ENCODE data around the gene GUCA2B.

The GUCA2B gene

GRCh38 chr1:42179275-42179674 lies 26.1 kb downstream of the GUCA2B start:
- H3K4me3 ChIP-seq (ENCODE audit: low read length) = no peak overlapping the region
- TF ChIP-seq ZNF274 (IDR thresholded peaks at IDR 0.05; ENCODE audit: low read depth, low read length) = no peak

- no peak for TF ChIP-seq ZNF274 (IDR thresholded peaks at IDR 0.05; ENCODE audit: low read depth, low read length)
- no peak overlapping the region for H3K4me3 ChIP-seq (ENCODE audit: low read length)
These were observed 26.7 kb downstream of the GUCA2B start for GRCh38 chr1:42179900-42180329.

GRCh38 chr1:42181687-42182086 lies 28.5 kb downstream of the GUCA2B start:
- no peak overlapping the region for H3K4me3 ChIP-seq (ENCODE audit: low read length)

GRCh38 chr1:42183210-42183956 lies 30.2 kb downstream of the GUCA2B start:
- no peak overlapping the region for H3K4me3 ChIP-seq (ENCODE audit: low read length)
- TF ChIP-seq ZNF274 (IDR thresholded peaks at IDR 0.05; ENCODE audit: low read depth, low read length) = no peak

More at GRCh38 chr1:42181687-42182086, 28.5 kb downstream of the GUCA2B start:
- no peak for TF ChIP-seq ZNF274 (IDR thresholded peaks at IDR 0.05; ENCODE audit: low read depth, low read length)

GRCh38 chr1:42183957-42184268 lies 30.7 kb downstream of the GUCA2B start:
- no peak for TF ChIP-seq ZNF274 (IDR thresholded peaks at IDR 0.05; ENCODE audit: low read depth, low read length)
- H3K4me3 ChIP-seq (ENCODE audit: low read length) = no peak overlapping the region

- TF ChIP-seq ZNF274 (IDR thresholded peaks at IDR 0.05; ENCODE audit: low read depth, low read length) = no peak
- H3K4me3 ChIP-seq (ENCODE audit: low read length) = no peak overlapping the region
These were observed 31.4 kb downstream of the GUCA2B start for GRCh38 chr1:42184616-42185015.

GRCh38 chr1:42186152-42186551 lies 32.9 kb downstream of the GUCA2B start:
- H3K4me3 ChIP-seq (ENCODE audit: low read length) = no peak overlapping the region
- no peak for TF ChIP-seq ZNF274 (IDR thresholded peaks at IDR 0.05; ENCODE audit: low read depth, low read length)

- H3K4me3 ChIP-seq (ENCODE audit: low read length) = no peak overlapping the region
- no peak for TF ChIP-seq ZNF274 (IDR thresholded peaks at IDR 0.05; ENCODE audit: low read depth, low read length)
These were observed 37.0 kb downstream of the GUCA2B start for GRCh38 chr1:42189931-42190853.

- H3K4me3 ChIP-seq (ENCODE audit: low read length) = no peak overlapping the region
- no peak for TF ChIP-seq ZNF274 (IDR thresholded peaks at IDR 0.05; ENCODE audit: low read depth, low read length)
These were observed 38.1 kb downstream of the GUCA2B start for GRCh38 chr1:42191319-42191718.

GRCh38 chr1:42192106-42192505 lies 38.9 kb downstream of the GUCA2B start:
- TF ChIP-seq ZNF274 (IDR thresholded peaks at IDR 0.05; ENCODE audit: low read depth, low read length) = no peak
- no peak overlapping the region for H3K4me3 ChIP-seq (ENCODE audit: low read length)

- no peak for TF ChIP-seq ZNF274 (IDR thresholded peaks at IDR 0.05; ENCODE audit: low read depth, low read length)
- H3K4me3 ChIP-seq (ENCODE audit: low read length) = no peak overlapping the region
These were observed 42.6 kb downstream of the GUCA2B start for GRCh38 chr1:42195841-42196240.

GRCh38 chr1:42198251-42198650 lies 45.0 kb downstream of the GUCA2B start:
- no peak for TF ChIP-seq ZNF274 (IDR thresholded peaks at IDR 0.05; ENCODE audit: low read depth, low read length)
- H3K4me3 ChIP-seq (ENCODE audit: low read length) = no peak overlapping the region

GRCh38 chr1:42201986-42202385 lies 48.8 kb downstream of the GUCA2B start:
- no peak overlapping the region for H3K4me3 ChIP-seq (ENCODE audit: low read length)
- TF ChIP-seq ZNF274 (IDR thresholded peaks at IDR 0.05; ENCODE audit: low read depth, low read length) = no peak
